Astrocyte (in vitro differentiated cells and primary cell): ENCODE results near the gene CTNNA3.

ENCODE experiments used
- EZH2 ChIP-seq: IDR thresholded peaks from 2 replicates; pipeline ENCODE4 v1.6.1; 2012; ENCODE audit warnings: mild to moderate bottlenecking, low read length, inconsistent platforms; ENCODE audit not compliant: insufficient read depth
- TF ChIP-seq, protein P1 (sequence below): IDR thresholded peaks from 2 replicates; pipeline ENCODE4 v1.5.1; 2011; ENCODE audit warnings: low read depth, mild to moderate bottlenecking, inconsistent platforms, low read length, moderate library complexity; ENCODE audit not compliant: insufficient read depth

DNA sequence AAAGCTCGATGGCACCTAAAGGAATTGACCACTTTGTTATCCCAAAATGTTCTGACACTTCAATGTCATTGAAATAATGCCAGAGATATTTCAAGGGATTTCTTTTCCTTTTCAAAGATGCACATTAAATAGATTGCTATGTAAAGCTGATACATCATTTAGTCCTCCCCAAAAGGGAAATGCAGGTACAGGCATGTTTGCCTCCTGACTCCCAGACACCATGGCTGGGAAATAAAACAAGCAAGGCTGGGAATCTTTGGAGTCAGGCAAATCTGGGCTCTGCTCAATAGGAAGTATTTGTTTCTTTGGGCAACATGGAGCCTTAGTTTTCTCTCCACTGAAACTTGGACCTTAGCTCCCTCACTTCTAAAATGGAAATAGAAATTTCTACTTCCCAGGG lies 1000.9 kb downstream of the CTNNA3 start:
- TF ChIP-seq, protein P1, sequence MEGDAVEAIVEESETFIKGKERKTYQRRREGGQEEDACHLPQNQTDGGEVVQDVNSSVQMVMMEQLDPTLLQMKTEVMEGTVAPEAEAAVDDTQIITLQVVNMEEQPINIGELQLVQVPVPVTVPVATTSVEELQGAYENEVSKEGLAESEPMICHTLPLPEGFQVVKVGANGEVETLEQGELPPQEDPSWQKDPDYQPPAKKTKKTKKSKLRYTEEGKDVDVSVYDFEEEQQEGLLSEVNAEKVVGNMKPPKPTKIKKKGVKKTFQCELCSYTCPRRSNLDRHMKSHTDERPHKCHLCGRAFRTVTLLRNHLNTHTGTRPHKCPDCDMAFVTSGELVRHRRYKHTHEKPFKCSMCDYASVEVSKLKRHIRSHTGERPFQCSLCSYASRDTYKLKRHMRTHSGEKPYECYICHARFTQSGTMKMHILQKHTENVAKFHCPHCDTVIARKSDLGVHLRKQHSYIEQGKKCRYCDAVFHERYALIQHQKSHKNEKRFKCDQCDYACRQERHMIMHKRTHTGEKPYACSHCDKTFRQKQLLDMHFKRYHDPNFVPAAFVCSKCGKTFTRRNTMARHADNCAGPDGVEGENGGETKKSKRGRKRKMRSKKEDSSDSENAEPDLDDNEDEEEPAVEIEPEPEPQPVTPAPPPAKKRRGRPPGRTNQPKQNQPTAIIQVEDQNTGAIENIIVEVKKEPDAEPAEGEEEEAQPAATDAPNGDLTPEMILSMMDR, result no peak
- no peak for TF ChIP-seq EZH2
